ENCODE measurements around the gene FBXL4.

FBXL4 gene

DNA sequence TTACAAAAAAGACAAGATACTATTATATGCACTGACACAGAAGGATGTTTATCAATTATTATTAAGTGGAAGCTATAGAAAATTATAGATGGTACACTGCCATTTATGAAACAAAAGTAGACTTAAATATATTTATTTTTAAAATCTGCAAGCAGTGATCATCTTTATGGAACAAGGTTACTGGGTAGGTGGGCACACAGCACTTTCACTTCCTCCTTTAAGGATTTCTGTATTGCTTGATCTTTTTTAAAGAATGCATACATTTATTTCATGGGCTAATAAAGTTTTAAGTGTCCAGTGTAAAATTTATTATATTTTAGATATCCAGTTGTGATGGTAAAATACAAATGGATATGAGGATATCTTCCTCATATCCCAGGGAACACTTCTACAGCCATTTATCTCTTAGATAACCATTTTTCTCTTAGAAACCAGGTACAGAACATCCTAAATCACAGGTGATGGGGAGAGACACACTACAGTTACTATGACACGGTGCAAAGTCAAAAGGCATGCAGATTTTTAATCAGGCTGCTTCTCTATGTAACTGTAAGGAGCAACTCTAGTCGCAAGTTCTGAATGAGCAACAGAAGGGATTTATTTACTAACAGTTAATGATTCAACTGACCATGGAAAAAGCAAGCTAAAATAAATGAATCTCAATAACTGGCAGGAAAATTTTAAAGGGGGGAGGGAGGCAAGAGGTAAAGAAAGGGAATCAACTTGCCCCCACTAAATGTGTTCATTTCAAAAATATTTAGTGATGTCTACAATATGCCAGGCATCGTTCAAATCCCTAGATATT is 2.2 kb downstream of the FBXL4 start:
- Histone ChIP-seq H3K4me3 (ENCODE audit: low read depth in 1 of 2, low read length in 2 of 2) (no peak overlapping the region), H3K36me3 (ENCODE audit: control insufficient read depth in 1 of 2, insufficient read depth in 2 of 2, low read length in 2 of 2) (no peaks in the 10 kb centered on the region), H3K4me1 (ENCODE audit: control insufficient read depth in 1 of 2, insufficient read depth in 2 of 2, low read length in 2 of 2) (peaks cover 11 to 24% of the 10 kb centered on the region in 2 donors), H3K27me3 (ENCODE audit: low read depth, low read length) (no peaks in the 10 kb centered on the region), H3K9me3 (ENCODE audit: control insufficient read depth in 1 of 2, low read length in 2 of 2) (peaks cover 0 to under 1% of the 10 kb centered on the region in 2 donors), H3K27ac (ENCODE audit: low read length) (no peak overlapping the region)

DNA sequence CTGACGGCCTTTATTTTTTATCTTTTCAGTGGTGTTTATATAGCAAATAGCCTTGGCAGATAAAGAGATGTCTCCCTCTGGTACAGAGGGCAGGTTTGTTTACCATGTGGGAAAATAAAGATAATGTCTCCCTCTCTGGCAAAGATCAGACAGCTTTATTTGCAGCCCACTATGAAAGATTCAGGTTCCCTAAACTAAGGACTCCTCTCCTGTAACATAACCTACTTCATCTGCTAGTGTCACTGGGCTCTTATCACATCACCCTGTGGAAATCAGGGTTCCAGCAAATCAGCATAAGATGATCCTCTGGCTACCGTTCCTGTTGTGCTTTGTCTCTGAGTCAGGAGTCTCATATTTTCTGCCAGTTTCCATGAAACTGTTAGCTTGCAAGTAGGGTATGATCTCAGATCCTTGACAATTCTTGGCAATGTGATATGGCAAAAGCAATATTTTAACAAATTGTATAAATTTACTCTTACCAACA is 3.1 kb downstream of the FBXL4 start:
- Histone ChIP-seq H3K4me3 (ENCODE audit: low read depth in 1 of 2, low read length in 2 of 2) (no peak overlapping the region), H3K4me1 (ENCODE audit: control insufficient read depth in 1 of 2, insufficient read depth in 2 of 2, low read length in 2 of 2) (peaks cover 11 to 24% of the 10 kb centered on the region in 2 donors), H3K27ac (ENCODE audit: low read length) (no peak overlapping the region), H3K27me3 (ENCODE audit: low read depth, low read length) (no peaks in the 10 kb centered on the region), H3K9me3 (ENCODE audit: control insufficient read depth in 1 of 2, low read length in 2 of 2) (peaks cover 0 to 7% of the 10 kb centered on the region in 2 donors), H3K36me3 (ENCODE audit: control insufficient read depth in 1 of 2, insufficient read depth in 2 of 2, low read length in 2 of 2) (no peaks in the 10 kb centered on the region)

DNA sequence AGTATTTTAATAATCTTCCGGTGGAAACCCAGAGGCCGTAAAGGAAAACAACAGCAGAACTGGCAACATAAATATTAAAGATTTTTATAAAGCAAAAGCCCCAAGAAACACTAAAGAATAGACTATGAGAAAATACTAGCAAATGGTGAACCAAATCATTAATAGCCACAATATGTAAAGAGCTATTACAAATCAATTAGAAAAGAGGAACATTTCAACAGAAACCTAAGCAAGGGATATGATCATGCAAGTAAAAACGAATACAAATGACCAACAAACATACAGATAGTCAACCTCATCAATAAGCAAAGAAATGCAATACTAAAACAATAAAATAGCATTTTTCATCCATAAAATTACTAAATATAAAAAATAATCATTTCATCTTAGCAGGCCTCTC is 3.6 kb downstream of the FBXL4 start:
- H3K27ac ChIP-seq (ENCODE audit: low read length): no peak overlapping the region
- peaks cover 0 to 12% of the 10 kb centered on the region in 2 donors for H3K9me3 ChIP-seq (ENCODE audit: control insufficient read depth in 1 of 2, low read length in 2 of 2)
- no peak overlapping the region for H3K4me3 ChIP-seq (ENCODE audit: low read depth in 1 of 2, low read length in 2 of 2)
- H3K36me3 ChIP-seq (ENCODE audit: control insufficient read depth in 1 of 2, insufficient read depth in 2 of 2, low read length in 2 of 2): peaks cover 0 to 4% of the 10 kb centered on the region in 2 donors
- peaks cover 11 to 24% of the 10 kb centered on the region in 2 donors for H3K4me1 ChIP-seq (ENCODE audit: control insufficient read depth in 1 of 2, insufficient read depth in 2 of 2, low read length in 2 of 2)
- H3K27me3 ChIP-seq (ENCODE audit: low read depth, low read length): no peaks in the 10 kb centered on the region

DNA sequence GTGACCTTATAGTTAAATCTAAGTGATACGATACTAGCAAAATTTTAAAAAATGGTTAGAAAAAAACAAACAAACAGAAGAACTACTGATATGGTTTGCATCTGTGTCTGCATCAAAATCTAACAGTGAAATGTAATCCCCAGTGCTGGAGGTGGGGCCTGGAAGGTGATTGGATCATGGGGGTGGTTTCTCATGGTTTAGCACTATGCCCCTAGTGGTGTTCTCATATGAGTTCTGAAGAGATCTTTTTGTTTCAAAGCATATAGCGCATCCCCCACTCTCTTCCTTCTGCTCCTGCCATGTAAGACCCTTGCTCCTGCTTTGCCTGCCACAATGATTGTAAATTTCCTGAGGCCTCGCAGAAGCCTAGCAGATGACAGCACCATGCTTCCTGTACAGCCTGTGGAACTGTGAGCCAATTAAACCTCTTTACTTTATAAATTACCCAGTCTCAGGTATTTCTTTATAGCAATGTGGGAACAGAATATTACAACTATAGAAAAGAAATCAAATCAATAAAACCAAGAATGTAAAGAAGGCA is 5.4 kb downstream of the FBXL4 start:
- peaks cover 0 to 7% of the 10 kb centered on the region in 2 donors for H3K36me3 ChIP-seq (ENCODE audit: control insufficient read depth in 1 of 2, insufficient read depth in 2 of 2, low read length in 2 of 2)
- H3K4me1 ChIP-seq (ENCODE audit: control insufficient read depth in 1 of 2, insufficient read depth in 2 of 2, low read length in 2 of 2): peaks cover 11 to 24% of the 10 kb centered on the region in 2 donors
- H3K4me3 ChIP-seq (ENCODE audit: low read depth in 1 of 2, low read length in 2 of 2): no peak overlapping the region
- H3K27ac ChIP-seq (ENCODE audit: low read length): no peak overlapping the region
- H3K9me3 ChIP-seq (ENCODE audit: control insufficient read depth in 1 of 2, low read length in 2 of 2): peaks cover 0 to 13% of the 10 kb centered on the region in 2 donors
- H3K27me3 ChIP-seq (ENCODE audit: low read depth, low read length): no peaks in the 10 kb centered on the region

DNA sequence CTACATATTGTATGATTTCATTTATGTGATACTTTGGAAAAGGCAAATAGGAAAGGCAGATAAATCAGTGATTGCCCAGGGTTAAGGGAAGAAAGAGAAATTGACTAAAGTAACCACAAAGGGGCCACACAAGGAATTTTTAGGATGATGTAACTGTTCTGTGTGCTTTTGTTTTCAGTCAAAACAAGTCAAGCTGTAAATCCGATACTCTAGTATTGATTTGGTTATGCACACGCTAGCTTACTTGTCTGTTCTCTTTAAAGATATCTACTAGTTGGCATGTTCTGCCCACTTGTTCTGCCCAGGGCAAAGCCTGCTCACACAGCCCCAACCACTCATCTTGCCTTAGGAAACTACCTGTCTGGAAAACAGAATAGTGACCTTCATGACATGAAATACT is 6.4 kb downstream of the FBXL4 start:
- peaks cover 0 to 13% of the 10 kb centered on the region in 2 donors for H3K9me3 ChIP-seq (ENCODE audit: control insufficient read depth in 1 of 2, low read length in 2 of 2)
- peaks cover 6 to 16% of the 10 kb centered on the region in 2 donors for H3K4me1 ChIP-seq (ENCODE audit: control insufficient read depth in 1 of 2, insufficient read depth in 2 of 2, low read length in 2 of 2)
- H3K27ac ChIP-seq (ENCODE audit: low read length): no peak overlapping the region
- peaks cover 0 to 7% of the 10 kb centered on the region in 2 donors for H3K36me3 ChIP-seq (ENCODE audit: control insufficient read depth in 1 of 2, insufficient read depth in 2 of 2, low read length in 2 of 2)
- no peaks in the 10 kb centered on the region for H3K27me3 ChIP-seq (ENCODE audit: low read depth, low read length)
- no peak overlapping the region for H3K4me3 ChIP-seq (ENCODE audit: low read depth in 1 of 2, low read length in 2 of 2)

DNA sequence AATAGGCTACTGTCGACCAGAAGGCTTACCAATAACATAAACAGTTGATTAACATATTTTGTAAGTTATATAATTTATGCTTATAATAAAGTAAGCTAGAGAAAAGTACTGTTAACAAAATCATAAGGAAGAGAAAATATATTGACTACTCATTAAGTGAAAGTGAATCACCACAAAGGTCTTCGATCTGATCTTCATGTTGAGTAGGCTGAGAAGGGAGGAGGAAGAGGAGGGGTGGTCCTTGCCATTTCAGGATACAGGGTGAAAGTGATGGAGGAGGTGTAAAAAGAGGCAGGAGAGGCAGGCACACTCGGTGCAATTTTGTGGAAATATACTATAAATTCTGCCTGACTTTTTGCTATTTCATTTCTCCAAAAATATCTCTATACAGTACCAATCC is 10.4 kb downstream of the FBXL4 start:
- H3K9me3 ChIP-seq (ENCODE audit: control insufficient read depth in 1 of 2, low read length in 2 of 2): peaks cover 0 to 13% of the 10 kb centered on the region in 2 donors
- peaks cover 0 to 7% of the 10 kb centered on the region in 2 donors for H3K36me3 ChIP-seq (ENCODE audit: control insufficient read depth in 1 of 2, insufficient read depth in 2 of 2, low read length in 2 of 2)
- H3K4me3 ChIP-seq (ENCODE audit: low read depth in 1 of 2, low read length in 2 of 2): no peak overlapping the region
- no peaks in the 10 kb centered on the region for H3K4me1 ChIP-seq (ENCODE audit: control insufficient read depth in 1 of 2, insufficient read depth in 2 of 2, low read length in 2 of 2)
- H3K27me3 ChIP-seq (ENCODE audit: low read depth, low read length): no peaks in the 10 kb centered on the region
- no peak overlapping the region for H3K27ac ChIP-seq (ENCODE audit: low read length)

DNA sequence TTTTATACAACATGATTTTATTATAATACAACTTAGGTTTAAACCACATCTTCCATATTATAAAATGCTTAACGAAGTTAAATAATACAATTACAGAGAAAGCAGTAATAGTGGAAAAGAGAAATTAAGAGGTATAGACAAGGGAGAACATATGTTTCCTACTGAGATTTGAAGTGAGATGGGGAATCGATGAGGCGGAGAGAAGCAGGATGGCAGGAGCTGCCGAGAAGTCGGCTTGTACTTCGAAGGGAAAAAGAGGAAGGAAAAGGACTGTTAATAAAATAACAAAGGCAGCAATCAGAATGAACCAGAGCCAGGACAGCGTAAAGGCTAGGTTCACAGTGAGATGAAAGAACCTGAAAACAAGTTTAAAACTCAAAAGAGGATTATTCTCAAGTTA is 15.4 kb downstream of the FBXL4 start:
- peaks cover 0 to 3% of the 10 kb centered on the region in 2 donors for H3K4me1 ChIP-seq (ENCODE audit: control insufficient read depth in 1 of 2, insufficient read depth in 2 of 2, low read length in 2 of 2)
- H3K27me3 ChIP-seq (ENCODE audit: low read depth, low read length): no peaks in the 10 kb centered on the region
- H3K4me3 ChIP-seq (ENCODE audit: low read depth in 1 of 2, low read length in 2 of 2): no peak overlapping the region
- H3K27ac ChIP-seq (ENCODE audit: low read length): no peak overlapping the region
- H3K36me3 ChIP-seq (ENCODE audit: control insufficient read depth in 1 of 2, insufficient read depth in 2 of 2, low read length in 2 of 2): no peaks in the 10 kb centered on the region
- H3K9me3 ChIP-seq (ENCODE audit: control insufficient read depth in 1 of 2, low read length in 2 of 2): no peaks in the 10 kb centered on the region

DNA sequence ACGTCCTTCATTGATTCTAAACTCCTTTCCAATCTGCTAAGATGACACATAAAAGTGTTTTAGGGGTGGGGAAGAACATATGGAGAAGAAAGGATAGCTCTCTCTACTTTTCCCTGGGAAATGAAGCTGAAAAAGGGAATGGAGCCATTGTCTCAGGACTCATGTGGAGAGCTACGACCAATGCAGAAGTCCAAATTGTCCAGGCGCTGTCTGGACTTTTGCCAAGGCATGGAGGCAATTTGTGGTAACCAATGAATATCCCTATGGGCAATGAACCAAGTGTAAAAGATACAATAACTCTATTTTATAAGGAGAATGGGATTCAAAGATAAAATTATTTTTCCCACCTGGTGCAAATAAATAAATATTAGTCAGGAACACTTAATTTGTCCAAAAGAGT is 16.1 kb downstream of the FBXL4 start:
- Histone ChIP-seq H3K4me3 (ENCODE audit: low read depth in 1 of 2, low read length in 2 of 2) (no peak overlapping the region), H3K9me3 (ENCODE audit: control insufficient read depth in 1 of 2, low read length in 2 of 2) (no peaks in the 10 kb centered on the region), H3K4me1 (ENCODE audit: control insufficient read depth in 1 of 2, insufficient read depth in 2 of 2, low read length in 2 of 2) (peaks cover 0 to 3% of the 10 kb centered on the region in 2 donors), H3K27ac (ENCODE audit: low read length) (no peak overlapping the region), H3K36me3 (ENCODE audit: control insufficient read depth in 1 of 2, insufficient read depth in 2 of 2, low read length in 2 of 2) (peaks cover 0 to under 1% of the 10 kb centered on the region in 2 donors), H3K27me3 (ENCODE audit: low read depth, low read length) (no peaks in the 10 kb centered on the region)

DNA sequence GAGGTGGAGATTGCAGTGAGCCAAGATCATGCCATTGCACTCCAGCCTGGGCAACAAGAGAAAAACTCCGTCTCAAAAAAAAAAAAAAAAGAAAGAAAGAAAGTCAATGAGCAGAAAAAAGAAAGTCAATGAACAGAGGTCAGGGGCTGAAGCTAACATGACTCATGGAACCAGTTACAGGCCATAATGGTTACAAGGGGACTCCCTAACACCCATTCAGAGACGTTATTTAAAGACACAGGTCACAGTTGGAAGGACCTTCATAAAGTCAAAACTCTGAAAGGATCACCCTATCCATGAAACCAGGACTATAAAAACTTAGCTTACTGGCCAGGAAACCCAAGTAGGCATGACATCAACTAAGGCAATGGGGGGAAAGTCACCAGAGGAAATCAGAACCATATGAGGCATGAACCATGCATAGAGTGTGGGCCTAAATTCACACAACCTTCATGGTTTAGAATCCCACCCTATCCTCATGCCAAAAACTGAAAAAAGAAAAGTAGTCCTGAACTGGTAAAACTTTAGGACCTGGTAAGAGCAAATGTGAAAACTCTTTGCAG is 18.2 kb downstream of the FBXL4 start:
- no peak overlapping the region for H3K4me3 ChIP-seq (ENCODE audit: low read depth in 1 of 2, low read length in 2 of 2)
- no peak overlapping the region for H3K27ac ChIP-seq (ENCODE audit: low read length)
- H3K27me3 ChIP-seq (ENCODE audit: low read depth, low read length): no peaks in the 10 kb centered on the region
- H3K4me1 ChIP-seq (ENCODE audit: control insufficient read depth in 1 of 2, insufficient read depth in 2 of 2, low read length in 2 of 2): peaks cover 0 to 3% of the 10 kb centered on the region in 2 donors
- no peaks in the 10 kb centered on the region for H3K9me3 ChIP-seq (ENCODE audit: control insufficient read depth in 1 of 2, low read length in 2 of 2)
- H3K36me3 ChIP-seq (ENCODE audit: control insufficient read depth in 1 of 2, insufficient read depth in 2 of 2, low read length in 2 of 2): peaks cover 0 to 11% of the 10 kb centered on the region in 2 donors

DNA sequence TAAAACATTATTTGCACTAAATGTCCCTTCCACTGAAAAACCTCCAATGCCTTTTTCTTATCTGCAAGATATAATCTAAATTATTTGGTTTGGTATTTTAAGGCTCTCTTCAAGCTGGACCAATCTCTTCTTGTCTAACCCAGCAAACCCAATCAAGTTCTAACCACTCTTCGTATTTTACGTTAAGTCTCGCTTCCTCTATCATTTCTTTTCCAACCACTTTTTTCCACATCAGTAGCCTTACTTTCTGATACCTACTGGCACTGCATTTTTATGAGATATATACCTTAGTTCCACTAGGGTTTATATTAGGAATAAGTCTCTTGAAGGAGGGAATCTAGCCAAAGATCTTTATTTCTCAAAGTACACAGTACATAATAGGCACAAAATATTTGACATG is 19.1 kb downstream of the FBXL4 start:
- Histone ChIP-seq H3K4me1 (ENCODE audit: control insufficient read depth in 1 of 2, insufficient read depth in 2 of 2, low read length in 2 of 2) (peaks cover 0 to 3% of the 10 kb centered on the region in 2 donors), H3K9me3 (ENCODE audit: control insufficient read depth in 1 of 2, low read length in 2 of 2) (no peaks in the 10 kb centered on the region), H3K36me3 (ENCODE audit: control insufficient read depth in 1 of 2, insufficient read depth in 2 of 2, low read length in 2 of 2) (peaks cover 0 to 11% of the 10 kb centered on the region in 2 donors), H3K27me3 (ENCODE audit: low read depth, low read length) (no peaks in the 10 kb centered on the region), H3K4me3 (ENCODE audit: low read depth in 1 of 2, low read length in 2 of 2) (no peak overlapping the region), H3K27ac (ENCODE audit: low read length) (no peak overlapping the region)

DNA sequence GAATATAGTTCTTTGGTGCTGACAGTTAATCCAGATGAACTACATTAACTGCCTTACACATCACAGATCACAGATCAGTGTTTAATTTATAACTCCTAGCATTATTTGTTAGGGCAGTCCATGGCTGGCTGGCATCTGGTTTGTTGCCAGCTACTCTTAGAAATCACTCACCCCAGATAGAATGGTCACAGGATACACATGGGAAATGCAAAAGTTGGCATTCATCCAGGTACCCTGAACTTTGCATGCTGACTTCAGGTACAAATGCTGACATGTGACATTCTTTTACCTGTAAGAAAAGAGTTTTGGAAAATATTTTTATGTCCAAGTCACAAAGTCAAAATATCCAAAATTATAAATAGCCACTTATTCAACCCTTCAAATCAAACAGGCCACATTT is 20.2 kb downstream of the FBXL4 start:
- H3K4me1 ChIP-seq (ENCODE audit: control insufficient read depth in 1 of 2, insufficient read depth in 2 of 2, low read length in 2 of 2): peaks cover 0 to 3% of the 10 kb centered on the region in 2 donors

More for the DNA sequence above, 20.2 kb downstream of the FBXL4 start:
- H3K27ac ChIP-seq (ENCODE audit: low read length): no peak overlapping the region
- H3K27me3 ChIP-seq (ENCODE audit: low read depth, low read length): no peaks in the 10 kb centered on the region
- H3K4me3 ChIP-seq (ENCODE audit: low read depth in 1 of 2, low read length in 2 of 2): no peak overlapping the region
- H3K9me3 ChIP-seq (ENCODE audit: control insufficient read depth in 1 of 2, low read length in 2 of 2): no peaks in the 10 kb centered on the region
- peaks cover 0 to 11% of the 10 kb centered on the region in 2 donors for H3K36me3 ChIP-seq (ENCODE audit: control insufficient read depth in 1 of 2, insufficient read depth in 2 of 2, low read length in 2 of 2)

Measured in muscle layer of duodenum (tissue), 2 donors.